Measurements from ENCODE around the gene KMT5B. TPM values are rescaled to one million over a fixed set of nuclear protein-coding genes. Genes with fewer than 3 reads are reported as not detected.

Gene KMT5B
- total and polyA plus RNA-seq, 2 of the 13 experiments (the other 11 are each of a cell fraction or from before 2014, with no cell fraction given), result 17.6 to 23.7 TPM

DNA sequence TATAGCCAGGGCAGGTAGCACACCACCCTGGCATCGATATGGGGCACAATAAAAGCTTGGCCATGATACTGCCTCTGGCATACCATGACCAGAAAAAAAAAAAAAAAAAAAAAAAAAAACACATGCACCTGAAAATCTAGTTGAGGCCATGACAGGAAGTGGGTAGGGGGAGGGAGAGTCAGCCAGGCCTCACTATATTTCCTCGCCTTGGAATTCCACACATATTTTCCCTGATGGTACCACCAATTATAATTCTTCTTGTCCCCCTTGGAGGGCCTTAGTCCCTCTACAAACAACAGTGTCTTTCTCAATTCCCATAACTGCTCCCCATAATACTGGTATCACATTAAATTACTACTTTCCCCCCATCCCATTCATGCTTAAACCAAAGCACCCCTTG is 79.3 kb downstream of the KMT5B start:
- Histone ChIP-seq H3K27me3 (ENCODE audit: control insufficient read depth in 1 of 2, insufficient read depth in 2 of 2, low read length in 2 of 2) (no peaks in the 10 kb centered on the region), H2AFZ (ENCODE audit: low read length) (no peak overlapping the region), H3K36me3 (replicated peaks in 1 of 2; ENCODE audit: control insufficient read depth in 1 of 2, insufficient read depth in 2 of 2, low read length in 2 of 2) (no peaks in the 10 kb centered on the region), H3K27ac (ENCODE audit: extremely low read length, insufficient read depth, low read length) (no peak overlapping the region), H3K9ac (ENCODE audit: insufficient read depth, low read depth, low read length) (no peak overlapping the region), H3K4me3 (replicated peaks in 1 of 3; ENCODE audit: insufficient read depth in 1 of 3, low read depth in 2 of 3, low read length in 3 of 3) (no peak overlapping the region), H4K20me1 (ENCODE audit: insufficient read depth, low read length) (no peaks in the 10 kb centered on the region), H3K79me2 (ENCODE audit: insufficient read depth, low read length) (no peaks in the 10 kb centered on the region), H3K4me1 (ENCODE audit: insufficient read depth, low read length) (peaks cover 44% of the 10 kb centered on the region), H3K4me2 (ENCODE audit: low read depth, low read length) (no peak overlapping the region), H3K9me3 (ENCODE audit: low read length) (peaks cover 31% of the 10 kb centered on the region)
- ChIA-PET CTCF (ENCODE audit: low intra/inter-chr PET ratio, low total read pairs) (no interaction called here), POLR2A (interaction anchor here (5.8 kb wide), 1 partner anchor 13 kb away, joined by 88 read pairs; no protein-coding TSS in a partner anchor)
- in situ Hi-C loops (cut with HindIII; ENCODE audit: extremely low pct_ligation_motif_present, low pct_unique_long_range_greater_than_20kb), result no loop called here
- intact Hi-C loops (cut with micrococcal nuclease; ENCODE audit: unreplicated experiment), result no loop called here
- no peak for ATAC-seq
- no peak for FAIRE-seq
- 42% methylated on average over 2 of the region's 2 CpGs for WGBS (ENCODE audit: low lambda C conversion rate)
- BruUV-seq (replicated peaks), result no TSS peak
- no peak for DNase-seq (ENCODE audit: low spot score)
- TF ChIP-seq PLSCR1 (CRISPR knock-in tag; IDR thresholded peaks at IDR 0.05; ENCODE audit: borderline replicate concordance) (no peak), CBX1 (IDR thresholded peaks at IDR 0.05; ENCODE audit: low read depth) (no peak), POLR2AphosphoS5 (IDR thresholded peaks at IDR 0.05; ENCODE audit: low read depth, low read length) (no peak), ZNF367 (CRISPR knock-in tag; IDR thresholded peaks at IDR 0.05; ENCODE audit: borderline replicate concordance) (no peak), PBX3 (CRISPR knock-in tag; IDR thresholded peaks at IDR 0.05; ENCODE audit: borderline replicate concordance) (no peak), ZNF891 (CRISPR knock-in tag; IDR thresholded peaks at IDR 0.05) (no peak), NBN (conservative IDR thresholded peaks at IDR 0.05) (no peak), SAFB2 (CRISPR knock-in tag; IDR thresholded peaks at IDR 0.05; ENCODE audit: borderline replicate concordance, low read depth) (no peak), HNF1B (CRISPR knock-in tag; IDR thresholded peaks at IDR 0.05) (no peak), ZNF496 (CRISPR knock-in tag; IDR thresholded peaks at IDR 0.05; ENCODE audit: insufficient replicate concordance) (no peak), PRPF4 (IDR thresholded peaks at IDR 0.05; ENCODE audit: low read depth, low read length, poor library complexity, severe bottlenecking) (no peak), ZNF282 (IDR thresholded peaks at IDR 0.05; ENCODE audit: partially characterized antibody) (no peak)
- TF ChIP-seq, protein P1, sequence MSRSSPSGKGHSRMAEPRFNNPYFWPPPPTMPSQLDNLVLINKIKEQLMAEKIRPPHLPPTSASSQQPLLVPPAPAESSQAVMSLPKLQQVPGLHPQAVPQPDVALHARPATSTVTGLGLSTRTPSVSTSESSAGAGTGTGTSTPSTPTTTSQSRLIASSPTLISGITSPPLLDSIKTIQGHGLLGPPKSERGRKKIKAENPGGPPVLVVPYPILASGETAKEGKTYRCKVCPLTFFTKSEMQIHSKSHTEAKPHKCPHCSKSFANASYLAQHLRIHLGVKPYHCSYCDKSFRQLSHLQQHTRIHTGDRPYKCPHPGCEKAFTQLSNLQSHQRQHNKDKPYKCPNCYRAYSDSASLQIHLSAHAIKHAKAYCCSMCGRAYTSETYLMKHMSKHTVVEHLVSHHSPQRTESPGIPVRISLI (CRISPR knock-in tag; IDR thresholded peaks at IDR 0.05; ENCODE audit: borderline replicate concordance), result no peak
- TF ChIP-seq, protein P2, sequence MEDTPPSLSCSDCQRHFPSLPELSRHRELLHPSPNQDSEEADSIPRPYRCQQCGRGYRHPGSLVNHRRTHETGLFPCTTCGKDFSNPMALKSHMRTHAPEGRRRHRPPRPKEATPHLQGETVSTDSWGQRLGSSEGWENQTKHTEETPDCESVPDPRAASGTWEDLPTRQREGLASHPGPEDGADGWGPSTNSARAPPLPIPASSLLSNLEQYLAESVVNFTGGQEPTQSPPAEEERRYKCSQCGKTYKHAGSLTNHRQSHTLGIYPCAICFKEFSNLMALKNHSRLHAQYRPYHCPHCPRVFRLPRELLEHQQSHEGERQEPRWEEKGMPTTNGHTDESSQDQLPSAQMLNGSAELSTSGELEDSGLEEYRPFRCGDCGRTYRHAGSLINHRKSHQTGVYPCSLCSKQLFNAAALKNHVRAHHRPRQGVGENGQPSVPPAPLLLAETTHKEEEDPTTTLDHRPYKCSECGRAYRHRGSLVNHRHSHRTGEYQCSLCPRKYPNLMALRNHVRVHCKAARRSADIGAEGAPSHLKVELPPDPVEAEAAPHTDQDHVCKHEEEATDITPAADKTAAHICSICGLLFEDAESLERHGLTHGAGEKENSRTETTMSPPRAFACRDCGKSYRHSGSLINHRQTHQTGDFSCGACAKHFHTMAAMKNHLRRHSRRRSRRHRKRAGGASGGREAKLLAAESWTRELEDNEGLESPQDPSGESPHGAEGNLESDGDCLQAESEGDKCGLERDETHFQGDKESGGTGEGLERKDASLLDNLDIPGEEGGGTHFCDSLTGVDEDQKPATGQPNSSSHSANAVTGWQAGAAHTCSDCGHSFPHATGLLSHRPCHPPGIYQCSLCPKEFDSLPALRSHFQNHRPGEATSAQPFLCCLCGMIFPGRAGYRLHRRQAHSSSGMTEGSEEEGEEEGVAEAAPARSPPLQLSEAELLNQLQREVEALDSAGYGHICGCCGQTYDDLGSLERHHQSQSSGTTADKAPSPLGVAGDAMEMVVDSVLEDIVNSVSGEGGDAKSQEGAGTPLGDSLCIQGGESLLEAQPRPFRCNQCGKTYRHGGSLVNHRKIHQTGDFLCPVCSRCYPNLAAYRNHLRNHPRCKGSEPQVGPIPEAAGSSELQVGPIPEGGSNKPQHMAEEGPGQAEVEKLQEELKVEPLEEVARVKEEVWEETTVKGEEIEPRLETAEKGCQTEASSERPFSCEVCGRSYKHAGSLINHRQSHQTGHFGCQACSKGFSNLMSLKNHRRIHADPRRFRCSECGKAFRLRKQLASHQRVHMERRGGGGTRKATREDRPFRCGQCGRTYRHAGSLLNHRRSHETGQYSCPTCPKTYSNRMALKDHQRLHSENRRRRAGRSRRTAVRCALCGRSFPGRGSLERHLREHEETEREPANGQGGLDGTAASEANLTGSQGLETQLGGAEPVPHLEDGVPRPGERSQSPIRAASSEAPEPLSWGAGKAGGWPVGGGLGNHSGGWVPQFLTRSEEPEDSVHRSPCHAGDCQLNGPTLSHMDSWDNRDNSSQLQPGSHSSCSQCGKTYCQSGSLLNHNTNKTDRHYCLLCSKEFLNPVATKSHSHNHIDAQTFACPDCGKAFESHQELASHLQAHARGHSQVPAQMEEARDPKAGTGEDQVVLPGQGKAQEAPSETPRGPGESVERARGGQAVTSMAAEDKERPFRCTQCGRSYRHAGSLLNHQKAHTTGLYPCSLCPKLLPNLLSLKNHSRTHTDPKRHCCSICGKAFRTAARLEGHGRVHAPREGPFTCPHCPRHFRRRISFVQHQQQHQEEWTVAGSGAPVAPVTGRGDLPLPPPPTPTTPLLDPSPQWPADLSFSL (CRISPR knock-in tag; IDR thresholded peaks at IDR 0.05), result no peak

Data from HepG2 (cell line).